ENCODE results near the gene NRN1L.

DNA sequence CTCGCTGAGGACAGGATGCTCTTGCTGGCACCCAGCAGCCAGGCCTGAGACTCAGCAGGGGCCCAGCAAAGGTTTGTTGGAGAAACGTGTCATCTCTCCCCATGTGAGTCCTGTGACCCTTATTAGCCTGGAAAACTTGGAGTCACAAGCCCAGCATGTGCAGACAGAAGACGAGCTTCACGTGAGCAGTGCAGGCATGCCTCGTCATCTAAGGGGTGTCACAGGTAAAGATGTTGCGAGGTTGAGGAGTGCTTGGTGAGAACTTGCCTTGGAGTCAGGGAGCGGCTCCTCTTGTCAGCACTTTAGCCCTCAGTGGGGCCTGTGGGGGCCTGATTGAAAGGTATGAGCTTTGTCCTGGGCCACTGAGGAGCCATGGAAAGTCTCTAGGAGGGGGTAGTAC lies 49.1 kb downstream of the NRN1L start:
- TF ChIP-seq, protein P1, sequence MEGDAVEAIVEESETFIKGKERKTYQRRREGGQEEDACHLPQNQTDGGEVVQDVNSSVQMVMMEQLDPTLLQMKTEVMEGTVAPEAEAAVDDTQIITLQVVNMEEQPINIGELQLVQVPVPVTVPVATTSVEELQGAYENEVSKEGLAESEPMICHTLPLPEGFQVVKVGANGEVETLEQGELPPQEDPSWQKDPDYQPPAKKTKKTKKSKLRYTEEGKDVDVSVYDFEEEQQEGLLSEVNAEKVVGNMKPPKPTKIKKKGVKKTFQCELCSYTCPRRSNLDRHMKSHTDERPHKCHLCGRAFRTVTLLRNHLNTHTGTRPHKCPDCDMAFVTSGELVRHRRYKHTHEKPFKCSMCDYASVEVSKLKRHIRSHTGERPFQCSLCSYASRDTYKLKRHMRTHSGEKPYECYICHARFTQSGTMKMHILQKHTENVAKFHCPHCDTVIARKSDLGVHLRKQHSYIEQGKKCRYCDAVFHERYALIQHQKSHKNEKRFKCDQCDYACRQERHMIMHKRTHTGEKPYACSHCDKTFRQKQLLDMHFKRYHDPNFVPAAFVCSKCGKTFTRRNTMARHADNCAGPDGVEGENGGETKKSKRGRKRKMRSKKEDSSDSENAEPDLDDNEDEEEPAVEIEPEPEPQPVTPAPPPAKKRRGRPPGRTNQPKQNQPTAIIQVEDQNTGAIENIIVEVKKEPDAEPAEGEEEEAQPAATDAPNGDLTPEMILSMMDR (IDR thresholded peaks at IDR 0.05): no peak
- TF ChIP-seq POLR2AphosphoS5 (IDR thresholded peaks at IDR 0.05): no peak
- TF ChIP-seq EP300 (IDR thresholded peaks at IDR 0.05): no peak

Data from upper lobe of left lung (tissue), 4 donors.